ENCODE results near the gene ZNF682.

The ZNF682 gene

DNA sequence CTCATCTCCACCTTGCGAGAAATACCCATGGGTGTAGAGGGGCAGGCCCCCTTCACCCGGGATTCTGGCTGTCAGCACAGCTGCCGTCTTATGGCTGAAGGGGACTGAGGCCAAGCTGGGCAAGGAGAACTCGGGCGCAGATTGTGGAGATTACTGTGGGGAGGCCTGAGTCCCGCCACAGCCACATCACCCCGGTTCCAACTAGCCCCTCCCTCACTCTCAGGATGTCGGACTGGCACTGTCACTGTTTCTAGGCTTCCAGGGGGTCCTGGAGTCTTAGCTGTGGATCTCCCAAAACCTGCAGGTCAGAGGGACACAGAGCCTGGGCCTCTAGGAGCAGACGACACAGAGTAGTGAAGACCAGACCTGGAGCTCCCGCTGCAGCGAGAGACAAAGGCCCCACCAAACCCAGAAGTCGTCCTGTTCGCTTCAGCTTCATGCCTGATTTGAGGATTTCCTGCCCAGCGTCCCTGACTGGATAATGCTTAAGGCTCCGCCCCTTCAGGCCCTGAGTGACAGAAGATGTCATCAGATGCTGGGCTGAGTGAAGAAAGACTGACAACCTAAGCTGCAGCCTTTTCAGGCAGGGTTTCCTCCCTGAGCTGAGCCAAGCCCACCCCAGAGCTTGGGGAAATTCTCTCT lies 82.8 kb downstream of the ZNF682 start:
- Histone ChIP-seq H3K27me3 (ENCODE audit: insufficient read depth, poor library complexity, severe bottlenecking) (no peaks in the 10 kb centered on the region), H3K4me3 (ENCODE audit: severe bottlenecking) (no peak overlapping the region), H3K27ac (ENCODE audit: poor library complexity, severe bottlenecking) (no peak overlapping the region), H3K36me3 (ENCODE audit: low read depth) (no peaks in the 10 kb centered on the region), H3K9me3 (ENCODE audit: severe bottlenecking) (no peaks in the 10 kb centered on the region), H3K4me1 (ENCODE audit: insufficient read depth, poor library complexity, severe bottlenecking) (no peaks in the 10 kb centered on the region)
- no peak for DNase-seq (ENCODE audit: low spot score)
- ATAC-seq (ENCODE audit: low read depth), result no peak
- TF ChIP-seq, protein P1, sequence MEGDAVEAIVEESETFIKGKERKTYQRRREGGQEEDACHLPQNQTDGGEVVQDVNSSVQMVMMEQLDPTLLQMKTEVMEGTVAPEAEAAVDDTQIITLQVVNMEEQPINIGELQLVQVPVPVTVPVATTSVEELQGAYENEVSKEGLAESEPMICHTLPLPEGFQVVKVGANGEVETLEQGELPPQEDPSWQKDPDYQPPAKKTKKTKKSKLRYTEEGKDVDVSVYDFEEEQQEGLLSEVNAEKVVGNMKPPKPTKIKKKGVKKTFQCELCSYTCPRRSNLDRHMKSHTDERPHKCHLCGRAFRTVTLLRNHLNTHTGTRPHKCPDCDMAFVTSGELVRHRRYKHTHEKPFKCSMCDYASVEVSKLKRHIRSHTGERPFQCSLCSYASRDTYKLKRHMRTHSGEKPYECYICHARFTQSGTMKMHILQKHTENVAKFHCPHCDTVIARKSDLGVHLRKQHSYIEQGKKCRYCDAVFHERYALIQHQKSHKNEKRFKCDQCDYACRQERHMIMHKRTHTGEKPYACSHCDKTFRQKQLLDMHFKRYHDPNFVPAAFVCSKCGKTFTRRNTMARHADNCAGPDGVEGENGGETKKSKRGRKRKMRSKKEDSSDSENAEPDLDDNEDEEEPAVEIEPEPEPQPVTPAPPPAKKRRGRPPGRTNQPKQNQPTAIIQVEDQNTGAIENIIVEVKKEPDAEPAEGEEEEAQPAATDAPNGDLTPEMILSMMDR (IDR thresholded peaks at IDR 0.05; ENCODE audit: poor library complexity, severe bottlenecking), result no peak

DNA sequence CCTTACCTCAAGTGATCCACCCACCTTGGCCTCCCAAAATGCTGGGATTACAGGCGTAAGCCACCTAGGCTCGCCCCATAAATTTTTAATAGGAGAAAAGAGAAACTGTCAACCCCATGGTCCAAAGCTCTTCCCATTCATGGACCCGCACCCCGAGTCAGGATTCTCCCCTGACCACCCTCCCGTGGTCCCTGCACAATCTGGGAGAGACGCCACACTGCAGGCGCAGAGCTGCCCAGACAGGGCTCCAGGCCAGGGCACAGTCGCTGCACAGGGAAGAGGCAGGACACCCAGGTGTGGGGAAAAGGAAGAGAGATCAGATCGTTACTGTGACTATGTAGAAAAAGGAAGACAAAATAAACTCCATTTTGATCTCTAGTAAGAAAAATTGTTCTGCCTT lies 84.1 kb downstream of the ZNF682 start:
- Histone ChIP-seq H3K4me1 (ENCODE audit: insufficient read depth, poor library complexity, severe bottlenecking) (no peaks in the 10 kb centered on the region), H3K27me3 (ENCODE audit: insufficient read depth, poor library complexity, severe bottlenecking) (no peaks in the 10 kb centered on the region), H3K9me3 (ENCODE audit: severe bottlenecking) (peaks cover 2% of the 10 kb centered on the region), H3K36me3 (ENCODE audit: low read depth) (no peaks in the 10 kb centered on the region), H3K27ac (ENCODE audit: poor library complexity, severe bottlenecking) (no peak overlapping the region), H3K4me3 (ENCODE audit: severe bottlenecking) (no peak overlapping the region)
- ATAC-seq (ENCODE audit: low read depth) (no peak), DNase-seq (ENCODE audit: low spot score) (no peak)
- TF ChIP-seq, protein P1 (IDR thresholded peaks at IDR 0.05; ENCODE audit: poor library complexity, severe bottlenecking), result no peak
